HFFc6 (cell line): ENCODE data around the gene SLC6A17. TPM values are rescaled to one million over a fixed set of nuclear protein-coding genes. Genes with fewer than 3 reads are reported as not detected.

Source experiments
- DNase-seq: peaks from one replicate; pipeline ENCODE4 v3.0.0-alpha.2; 2018
- H3K27ac Mint-ChIP-seq: 2 replicates; pipeline ENCODE4 v1.8.0; 2020; ENCODE audit warnings: mild to moderate bottlenecking, mixed read lengths
- H3K27me3 Mint-ChIP-seq: 2 replicates; pipeline ENCODE4 v1.8.0; 2021; ENCODE audit warnings: mild to moderate bottlenecking, moderate library complexity, mixed read lengths; ENCODE audit not compliant: insufficient read depth
- H3K36me3 Mint-ChIP-seq: 2 replicates; pipeline ENCODE4 v1.8.0; 2021; ENCODE audit warnings: low read depth, mixed read lengths
- H3K4me1 Mint-ChIP-seq: 2 replicates; pipeline ENCODE4 v1.8.0; 2020; ENCODE audit warnings: low read depth, mixed read lengths
- H3K4me3 Mint-ChIP-seq: 2 replicates; pipeline ENCODE4 v1.8.0; 2020; ENCODE audit warnings: mild to moderate bottlenecking, moderate library complexity, mixed read lengths
- H3K9me3 Mint-ChIP-seq: 2 replicates; pipeline ENCODE4 v1.8.0; 2020; ENCODE audit warnings: mild to moderate bottlenecking, mixed read lengths
- CTCF ChIP-seq: fragments of 200-600 bp; sonication (generic); IDR thresholded peaks from 2 replicates; pipeline ENCODE4 v1.5.0; 2021; ENCODE audit warnings: antibody characterized with exemption, mild to moderate bottlenecking
- total RNA-seq, 6 experiments: library from RNA; stranded (reverse); fragmentation: NEBNext Ultra II Directional; extraction: Animal tissue kit (Norgen Biotek cat#: 25700); gene quantifications; 2 replicates in 1 of 6; 3 replicates in 5 of 6; pipeline ENCODE4 v1.2.3, GENCODE V29; 2021

Gene SLC6A17
- total RNA-seq, 6 experiments from 2014 or later: 1.7 to 5.3 (median 2.0) TPM

GRCh38 chr1:110112143-110112542, 38.2 kb upstream of the SLC6A17 start, which contains the start of gene UBL4B:
Gene UBL4B, plus strand, starts transcription at chr1:110112443. Its CDS starts 92 bp downstream, at chr1:110112535.
- Mint-ChIP-seq H3K27me3 (peaks cover 12% of the 10 kb centered on the region), H3K4me1 (peaks cover 21% of the 10 kb centered on the region), H3K27ac (no peak within 1 kb of the TSS), H3K36me3 (no peaks in the 10 kb centered on the region), H3K4me3 (no peak within 1 kb of the TSS), H3K9me3 (no peaks in the 10 kb centered on the region)
- no peak for DNase-seq
- TF ChIP-seq CTCF: no peak

GRCh38 chr1:110112656-110113055, 37.6 kb upstream of the SLC6A17 start:
- no peak overlapping the region for H3K27ac Mint-ChIP-seq
- TF ChIP-seq CTCF: no peak
- H3K36me3 Mint-ChIP-seq: no peaks in the 10 kb centered on the region
- H3K27me3 Mint-ChIP-seq: peaks cover 12% of the 10 kb centered on the region
- H3K9me3 Mint-ChIP-seq: no peaks in the 10 kb centered on the region
- peaks cover 21% of the 10 kb centered on the region for H3K4me1 Mint-ChIP-seq
- H3K4me3 Mint-ChIP-seq: no peak overlapping the region
- no peak for DNase-seq

- Mint-ChIP-seq H3K9me3 (no peaks in the 10 kb centered on the region), H3K27ac (no peak overlapping the region), H3K4me1 (peaks cover 23% of the 10 kb centered on the region), H3K27me3 (peaks cover 12% of the 10 kb centered on the region), H3K4me3 (no peak overlapping the region), H3K36me3 (no peaks in the 10 kb centered on the region)
- no peak for DNase-seq
- no peak for TF ChIP-seq CTCF
Observed at GRCh38 chr1:110113551-110113950, 36.7 kb upstream of the SLC6A17 start.

DNA sequence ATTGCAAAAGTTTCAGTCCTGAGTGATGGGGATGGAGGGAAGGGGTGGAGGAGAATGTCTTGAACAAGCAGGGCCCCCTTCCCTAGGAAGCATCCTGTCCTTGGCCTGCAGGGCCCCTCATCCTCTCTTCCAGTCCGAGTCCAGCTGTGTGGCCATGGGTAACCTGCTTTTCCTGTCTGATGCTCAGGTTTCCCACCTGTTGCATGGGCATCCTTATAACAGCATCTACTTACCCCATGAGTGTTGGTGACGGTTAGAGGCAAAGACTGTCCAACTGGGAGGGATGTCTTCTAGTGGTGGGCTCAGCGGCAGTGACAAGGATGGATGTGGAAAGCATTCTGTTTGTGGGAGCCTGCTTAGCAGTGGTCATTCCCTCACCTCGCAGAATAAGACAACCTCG, 36.1 kb upstream of the SLC6A17 start:
- no peak overlapping the region for H3K4me3 Mint-ChIP-seq
- H3K36me3 Mint-ChIP-seq: no peaks in the 10 kb centered on the region
- H3K9me3 Mint-ChIP-seq: no peaks in the 10 kb centered on the region
- no peak for TF ChIP-seq CTCF
- DNase-seq: no peak
- peaks cover 24% of the 10 kb centered on the region for H3K4me1 Mint-ChIP-seq
- H3K27me3 Mint-ChIP-seq: peaks cover 12% of the 10 kb centered on the region
- H3K27ac Mint-ChIP-seq: no peak overlapping the region

DNA sequence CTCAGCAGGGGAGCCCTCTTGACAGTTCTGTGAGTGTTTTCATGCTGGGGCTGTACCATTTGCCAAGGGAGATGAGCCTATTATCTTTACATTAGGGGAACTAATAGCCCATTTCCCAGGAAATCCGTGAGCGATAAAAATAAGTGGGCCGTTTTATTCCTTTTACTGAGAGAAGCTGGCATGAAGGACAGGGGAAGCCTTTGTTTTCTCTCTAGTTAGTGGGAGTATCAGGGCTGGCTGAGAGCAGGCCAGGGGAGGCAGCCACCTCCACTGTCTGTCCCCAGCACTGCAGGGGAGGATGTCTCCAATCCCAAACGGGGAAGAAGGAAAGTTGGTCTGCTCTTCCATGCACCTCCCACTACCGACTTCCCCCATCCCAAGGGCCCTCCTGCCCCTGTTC, 35.5 kb upstream of the SLC6A17 start:
- DNase-seq: no peak
- Mint-ChIP-seq H3K27me3 (peaks cover 12% of the 10 kb centered on the region), H3K9me3 (no peaks in the 10 kb centered on the region), H3K4me1 (peaks cover 18% of the 10 kb centered on the region), H3K4me3 (no peak overlapping the region), H3K27ac (no peak overlapping the region), H3K36me3 (no peaks in the 10 kb centered on the region)
- no peak for TF ChIP-seq CTCF
